Upper lobe of left lung (tissue), 4 donors: ENCODE measurements around the gene GNG8.

Experiments used
- POLR2A ChIP-seq, 4 donors: fragments of 450-650 bp; IDR thresholded peaks; one replicate each; pipeline ENCODE4 v1.5.1; 2016 to 2017; ENCODE audit warnings: antibody characterized with exemption in 4 of 4, mild to moderate bottlenecking in 2 of 4
- POLR2AphosphoS5 ChIP-seq, 2 donors: sonication (generic); formaldehyde crosslinking; IDR thresholded peaks; one replicate each; pipeline ENCODE4 v1.5.1; 2017; ENCODE audit warnings: antibody characterized with exemption in 2 of 2
- TF ChIP-seq, protein P1 (sequence below), 6 experiments: fragments of 450-650 bp in 4 of 6; fragments of 200-600 bp in 2 of 6; sonication (generic) in 2 of 6; IDR thresholded peaks; one replicate each; pipeline ENCODE4 v1.5.1; 2016 to 2019; ENCODE audit warnings: antibody characterized with exemption in 6 of 6

DNA sequence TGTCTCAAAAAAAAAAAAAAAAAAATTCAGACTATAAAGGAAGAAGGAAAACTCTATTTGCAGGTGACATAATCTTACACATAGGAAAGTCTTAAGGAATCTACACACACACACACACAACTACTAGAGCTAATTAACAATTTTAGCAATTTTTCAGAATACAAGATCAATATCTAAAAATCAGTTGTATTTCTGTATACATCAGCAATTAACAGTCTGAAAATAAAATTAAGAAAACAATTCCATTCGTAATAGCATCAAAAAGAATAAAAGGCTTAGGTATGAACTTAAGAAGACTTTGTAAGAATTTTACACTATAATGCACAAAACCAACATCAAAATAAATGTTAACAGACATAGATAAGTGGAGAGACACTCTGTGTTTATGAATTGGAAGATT is 50.5 kb downstream of the GNG8 start:
- TF ChIP-seq, protein P1, sequence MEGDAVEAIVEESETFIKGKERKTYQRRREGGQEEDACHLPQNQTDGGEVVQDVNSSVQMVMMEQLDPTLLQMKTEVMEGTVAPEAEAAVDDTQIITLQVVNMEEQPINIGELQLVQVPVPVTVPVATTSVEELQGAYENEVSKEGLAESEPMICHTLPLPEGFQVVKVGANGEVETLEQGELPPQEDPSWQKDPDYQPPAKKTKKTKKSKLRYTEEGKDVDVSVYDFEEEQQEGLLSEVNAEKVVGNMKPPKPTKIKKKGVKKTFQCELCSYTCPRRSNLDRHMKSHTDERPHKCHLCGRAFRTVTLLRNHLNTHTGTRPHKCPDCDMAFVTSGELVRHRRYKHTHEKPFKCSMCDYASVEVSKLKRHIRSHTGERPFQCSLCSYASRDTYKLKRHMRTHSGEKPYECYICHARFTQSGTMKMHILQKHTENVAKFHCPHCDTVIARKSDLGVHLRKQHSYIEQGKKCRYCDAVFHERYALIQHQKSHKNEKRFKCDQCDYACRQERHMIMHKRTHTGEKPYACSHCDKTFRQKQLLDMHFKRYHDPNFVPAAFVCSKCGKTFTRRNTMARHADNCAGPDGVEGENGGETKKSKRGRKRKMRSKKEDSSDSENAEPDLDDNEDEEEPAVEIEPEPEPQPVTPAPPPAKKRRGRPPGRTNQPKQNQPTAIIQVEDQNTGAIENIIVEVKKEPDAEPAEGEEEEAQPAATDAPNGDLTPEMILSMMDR (IDR thresholded peaks at IDR 0.05): no peak
- TF ChIP-seq POLR2A (IDR thresholded peaks at IDR 0.05): no peak
- TF ChIP-seq POLR2AphosphoS5 (IDR thresholded peaks at IDR 0.05): no peak
